IMR-90 (cell line): Measurements from ENCODE around the gene KIRREL1. TPM values are rescaled to one million over a fixed set of nuclear protein-coding genes. Genes with fewer than 3 reads are reported as not detected.

Source experiments
- ATAC-seq: fragments of 200-7000 bp; cut with Tn5 transposase; 2 replicates; pipeline ENCODE4 v1.9.1; 2020; ENCODE audit warnings: low read depth, mild to moderate bottlenecking, moderate library complexity
- BruUV-seq: library from RNA; stranded (reverse); fragments of 400-500 nt; replicated peaks from 2 replicates; lab custom pipeline; 2021; lab: Mats Ljungman, UMichigan
- CTCF ChIA-PET: fragments of 300-600 bp; formaldehyde crosslinking; extraction: SDS; loops from one replicate; lab custom pipeline; 2021; ENCODE audit warnings: antibody characterized with exemption; lab: Yijun Ruan, JAX
- POLR2A ChIA-PET: fragments of 300-600 bp; sonication (Branson Sonifier 250); formaldehyde crosslinking; loops from one replicate; lab custom pipeline; 2022; ENCODE audit warnings: antibody characterized with exemption; ENCODE audit not compliant: unreplicated experiment; lab: Charles Lee
- DNase-seq: peaks from one replicate; pipeline ENCODE4 v3.0.0; 2013
- H2AFZ ChIP-seq: replicated peaks from 2 replicates; pipeline ENCODE3; 2013; ENCODE audit warnings: low read length, mild to moderate bottlenecking; ENCODE audit not compliant: poor library complexity
- H2AK5ac ChIP-seq: 2 replicates; pipeline ENCODE4 v1.6.1; 2013; ENCODE audit warnings: low read depth, low read length, inconsistent platforms
- H2AK9ac ChIP-seq: replicated peaks from 2 replicates; pipeline ENCODE3; 2013; ENCODE audit warnings: mild to moderate bottlenecking, low read depth, low read length, moderate library complexity; ENCODE audit not compliant: poor library complexity
- H2BK120ac ChIP-seq: 2 replicates; pipeline ENCODE4 v1.6.1; 2013; ENCODE audit warnings: low read depth, low read length, inconsistent platforms
- H2BK15ac ChIP-seq: 3 replicates; pipeline ENCODE4 v1.6.1; 2013; ENCODE audit warnings: low read depth, low read length, inconsistent platforms
- H2BK20ac ChIP-seq: 2 replicates; pipeline ENCODE4 v1.6.1; 2013; ENCODE audit warnings: low read depth, mild to moderate bottlenecking, inconsistent platforms, low read length, moderate library complexity
- H2BK5ac ChIP-seq: 2 replicates; pipeline ENCODE4 v1.6.1; 2013; ENCODE audit warnings: mild to moderate bottlenecking, low read depth, low read length, inconsistent platforms; ENCODE audit not compliant: poor library complexity, severe bottlenecking
- H3K14ac ChIP-seq: replicated peaks from 2 replicates; pipeline ENCODE4 v1.6.1; 2013; ENCODE audit warnings: low read depth, low read length, inconsistent platforms
- H3K18ac ChIP-seq: 2 replicates; pipeline ENCODE4 v1.6.1; 2013; ENCODE audit warnings: low read depth, low read length, control low read depth
- H3K23ac ChIP-seq: 2 replicates; pipeline ENCODE4 v1.6.1; 2013; ENCODE audit warnings: low read depth, low read length, inconsistent platforms
- H3K27ac ChIP-seq: 2 replicates; pipeline ENCODE4 v1.5.1; 2013; ENCODE audit warnings: mild to moderate bottlenecking, control low read depth, low read length; ENCODE audit not compliant: insufficient read depth
- H3K27me3 ChIP-seq: 2 replicates; pipeline ENCODE4 v1.6.1; 2013; ENCODE audit warnings: low read length; ENCODE audit not compliant: control insufficient read depth, insufficient read depth
- H3K36me3 ChIP-seq: 2 replicates; pipeline ENCODE4 v1.6.1; 2013; ENCODE audit warnings: low read length, mixed read lengths; ENCODE audit not compliant: control insufficient read depth, insufficient read depth
- H3K4ac ChIP-seq: 2 replicates; pipeline ENCODE4 v1.6.1; 2013; ENCODE audit warnings: low read depth, low read length, inconsistent platforms
- H3K4me1 ChIP-seq: 2 replicates; pipeline ENCODE4 v1.6.1; 2013; ENCODE audit warnings: low read length, mixed read lengths; ENCODE audit not compliant: control insufficient read depth, insufficient read depth
- H3K4me2 ChIP-seq: 2 replicates; pipeline ENCODE4 v1.6.1; 2013; ENCODE audit warnings: low read depth, mild to moderate bottlenecking, control low read depth, low read length, moderate library complexity
- H3K4me3 ChIP-seq: 2 replicates; pipeline ENCODE4 v1.5.1; 2013; ENCODE audit warnings: low read depth, mild to moderate bottlenecking, control low read depth, low read length, moderate library complexity; ENCODE audit not compliant: insufficient read depth
- H3K56ac ChIP-seq: 2 replicates; pipeline ENCODE4 v1.6.1; 2013; ENCODE audit warnings: low read length, inconsistent platforms; ENCODE audit not compliant: insufficient read depth; ENCODE audit errors: extremely low read depth
- H3K79me1 ChIP-seq, 2 experiments: 2 replicates each; pipeline ENCODE4 v1.6.1; 2013; ENCODE audit warnings: low read length in 2 of 2, inconsistent platforms in 1 of 2, low read depth in 1 of 2
- H3K9ac ChIP-seq: 2 replicates; pipeline ENCODE4 v1.6.1; 2013; ENCODE audit warnings: low read depth, low read length, control low read depth
- H3K9me1 ChIP-seq: 2 replicates; pipeline ENCODE4 v1.6.1; 2013; ENCODE audit warnings: low read length, inconsistent platforms; ENCODE audit not compliant: insufficient read depth
- H3K9me3 ChIP-seq: 2 replicates; pipeline ENCODE4 v1.6.1; 2013; ENCODE audit warnings: low read length; ENCODE audit not compliant: control insufficient read depth, insufficient read depth
- H4K20me1 ChIP-seq: 2 replicates; pipeline ENCODE4 v1.6.1; 2013; ENCODE audit warnings: low read length, inconsistent platforms; ENCODE audit not compliant: insufficient read depth
- H4K5ac ChIP-seq: 2 replicates; pipeline ENCODE4 v1.6.1; 2013; ENCODE audit warnings: mild to moderate bottlenecking, low read depth, low read length, control low read depth
- H4K8ac ChIP-seq, 2 experiments: 2 replicates each; pipeline ENCODE4 v1.6.1; 2013; ENCODE audit warnings: low read depth in 2 of 2, low read length in 2 of 2, control low read depth in 1 of 2, inconsistent platforms in 1 of 2
- H4K91ac ChIP-seq: 2 replicates; pipeline ENCODE4 v1.6.1; 2013; ENCODE audit warnings: low read depth, low read length, inconsistent platforms; ENCODE audit not compliant: insufficient read depth
- MXI1 ChIP-seq: IDR thresholded peaks from 2 replicates; pipeline ENCODE4 v1.6.1; 2012; ENCODE audit warnings: low read depth, mild to moderate bottlenecking, low read length, moderate library complexity, borderline replicate concordance
- SMC3 ChIP-seq: fragments of 150-350 bp; IDR thresholded peaks from 2 replicates; pipeline ENCODE4 v1.6.1; 2016; ENCODE audit warnings: low read depth, mild to moderate bottlenecking, antibody characterized with exemption, low read length, moderate library complexity
- USF2 ChIP-seq: fragments of 150-350 bp; IDR thresholded peaks from 2 replicates; pipeline ENCODE4 v1.6.1; 2017; ENCODE audit warnings: mild to moderate bottlenecking, antibody characterized with exemption, low read length, low read depth
- WGBS, 2 experiments: methylation state at CpG; one replicate each; pipeline versions ENCODE4 v1.1.5 to v1.1.7; 2013; ENCODE audit warnings: missing lambda C conversion rate in 2 of 2; ENCODE audit not compliant: insufficient read length in 1 of 2; ENCODE audit errors: extremely low coverage in 2 of 2; 5-methylcytosine and 5-hydroxymethylcytosine counted together
- dilution Hi-C: fragments of 300-500 bp; cut with HindIII; formaldehyde crosslinking; loops from one replicate; pipeline ENCODE4 v1.14.3; 2018; ENCODE audit warnings: low sequenced_read_pairs; ENCODE audit not compliant: unreplicated experiment
- in situ Hi-C: fragments of 300-500 bp; cut with MboI; formaldehyde crosslinking; loops from 3 replicates; pipeline ENCODE4 v1.14.3; 2019; ENCODE audit warnings: low sequenced_read_pairs, inconsistent platforms, mixed read lengths
- intact Hi-C: fragments of 100-400 bp; cut with micrococcal nuclease; formaldehyde crosslinking; loops from 2 replicates; pipeline ENCODE4 v1.10.0; 2022
- polyA plus RNA-seq, 3 experiments: library from polyadenylated mRNA; depleted of rRNA; stranded (reverse); fragments of >200 nt; gene quantifications; 2 replicates each; pipeline ENCODE4 v1.2.3, GENCODE V29; 2012; ENCODE audit warnings: low replicate concordance in 1 of 3
- total RNA-seq: library from RNA; depleted of rRNA; stranded (reverse); fragments of >200 nt; gene quantifications from 2 replicates; pipeline ENCODE4 v1.2.3, GENCODE V29; 2012

The KIRREL1 gene
- total and polyA plus RNA-seq, 2 of the 4 experiments (the other 2 are of a cell fraction), result 58.1 to 64.7 TPM

DNA sequence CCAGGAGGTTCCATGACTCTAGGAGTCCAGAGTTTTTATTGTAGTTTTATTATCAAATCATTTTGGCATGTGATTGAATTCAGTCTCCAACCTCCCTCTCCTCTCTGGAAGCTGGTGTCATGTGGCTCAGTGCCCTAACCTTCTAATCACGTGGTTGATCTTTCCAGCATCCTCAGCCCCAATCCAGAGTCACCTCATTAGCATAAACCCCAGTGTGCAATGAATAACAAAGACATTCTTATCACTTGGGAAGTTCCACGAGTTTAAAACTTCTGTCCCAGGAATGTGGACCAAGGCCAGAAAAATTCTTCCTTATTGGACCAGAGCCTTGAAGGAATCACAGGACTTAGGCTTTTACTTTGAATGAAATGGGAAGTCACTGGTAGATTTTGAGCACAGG, 52.2 kb downstream of the KIRREL1 start:
- Histone ChIP-seq H4K91ac (no peak overlapping the region), H3K56ac (no peak overlapping the region), H2BK5ac (no peak overlapping the region), H2AK5ac (peak overlapping the region; percentile 49; the same call in 1 of the 2 replicates), H2BK20ac (no peak overlapping the region), H3K14ac (no peak overlapping the region; the same call in 1 of the 2 replicates), H2BK120ac (no peak overlapping the region), H2BK15ac (no peak overlapping the region), H3K27me3 (no peaks in the 10 kb centered on the region), H3K9ac (no peak overlapping the region), H2AK9ac (no peak overlapping the region), H2AFZ (no peak overlapping the region), H3K4me3 (no peak overlapping the region), H4K20me1 (peaks cover 96% of the 10 kb centered on the region), H3K4me2 (no peak overlapping the region; the same call in 1 of the 2 replicates), H3K18ac (no peak overlapping the region), H3K27ac (peak overlapping the region; percentile 58; the same call in 1 of the 2 replicates), H3K9me1 (peaks cover 62% of the 10 kb centered on the region), H3K79me1 (peaks cover 70 to 97% of the 10 kb centered on the region in 2 experiments), H3K36me3 (no peaks in the 10 kb centered on the region; the same call in 1 of the 2 replicates), H3K23ac (no peak overlapping the region), H3K4ac (0 out of 2 replicates have a peak overlapping the region, but pooled peaks have one; percentile 52), H4K5ac (no peak overlapping the region), H3K9me3 (no peaks in the 10 kb centered on the region), H4K8ac (peak overlapping the region in 1 of 2 experiments; percentile 29; a peak in 1 of 4 replicates), H3K4me1 (peaks cover 16% of the 10 kb centered on the region)
- peak; percentile 86 for ATAC-seq
- DNase-seq, result peak; percentile 90
- BruUV-seq, result no TSS peak
- WGBS, 2 experiments, result 20% methylated on average over 1 of the region's 2 CpGs; no CpG with 5 or more reads in 1 of the 2 experiments
- dilution Hi-C loops, result no loop called here
- TF ChIP-seq SMC3 (no peak), USF2 (peak; percentile 92), MXI1 (no peak)
- in situ Hi-C loops, result no loop called here
- ChIA-PET CTCF (interaction anchor here (0.5 to 1.0 kb wide), 2 partner anchors 28 to 53 kb away, joined by 4 read pairs; no protein-coding TSS in a partner anchor), POLR2A (no interaction called here)
- intact Hi-C loops, result loop anchor here (2.0 kb wide), 1 partner anchor 67 kb away; no protein-coding TSS in a partner anchor
